B cell (primary cell): Measurements from ENCODE around the gene CENPP. TPM values are rescaled to one million over a fixed set of nuclear protein-coding genes. Genes with fewer than 3 reads are reported as not detected.

Experiments used
- ATAC-seq: fragments of 200-7000 bp; cut with Tn5 transposase; one replicate; pipeline ENCODE4 v1.10.0; 2021; ENCODE audit warnings: low read depth, mild to moderate bottlenecking, moderate number of reproducible peaks, moderate library complexity
- CTCF ChIA-PET: fragments of 350-600 bp; sonication (Branson Sonifier 250); formaldehyde crosslinking; loops from one replicate; lab custom pipeline; 2021; ENCODE audit warnings: antibody characterized with exemption, inconsistent platforms; lab: Charles Lee
- POLR2A ChIA-PET: fragments of 350-600 bp; sonication (Branson Sonifier 250); formaldehyde crosslinking; loops from one replicate; lab custom pipeline; 2021; ENCODE audit warnings: antibody characterized with exemption; lab: Charles Lee
- DNase-seq: peaks from one replicate; pipeline ENCODE4 v3.0.0; 2013
- H2AFZ ChIP-seq: 2 replicates; pipeline ENCODE4 v1.6.1; 2012; ENCODE audit warnings: mild to moderate bottlenecking, low read depth, low read length; ENCODE audit not compliant: insufficient read depth, poor library complexity, severe bottlenecking
- H3K27ac ChIP-seq, 2 donors: 1 replicate in 1 of 2; 2 replicates in 1 of 2; pipeline ENCODE4 v1.5.1; 2012 to 2013; ENCODE audit warnings: low read length in 2 of 2, mild to moderate bottlenecking in 2 of 2, moderate library complexity in 1 of 2
- H3K27me3 ChIP-seq, 4 experiments: fragments of 200-600 bp in 1 of 4; sonication (generic) in 1 of 4; replicated peaks in 1 of 4; 1 replicate in 2 of 4; 2 replicates in 2 of 4; pipeline versions ENCODE4 v1.6.1 to v1.7.0; 2013 to 2016; ENCODE audit warnings: low read length in 3 of 4, mild to moderate bottlenecking in 2 of 4, mixed read lengths in 1 of 4, moderate library complexity in 1 of 4; ENCODE audit not compliant: insufficient read depth in 4 of 4, control insufficient read depth in 3 of 4; ENCODE audit errors: control extremely low read depth in 1 of 4
- H3K36me3 ChIP-seq, 2 experiments: replicated peaks in 1 of 2; 1 replicate in 1 of 2; 2 replicates in 1 of 2; pipeline versions ENCODE4 v1.6.1 to v1.7.1; 2013; ENCODE audit warnings: low read length in 1 of 2; ENCODE audit not compliant: insufficient read depth in 2 of 2, control insufficient read depth in 1 of 2; ENCODE audit errors: control extremely low read depth in 1 of 2, extremely low read depth in 1 of 2
- H3K4me1 ChIP-seq, 2 donors: fragments of 200-600 bp in 1 of 2; sonication (generic) in 1 of 2; 1 replicate in 1 of 2; 2 replicates in 1 of 2; pipeline versions ENCODE4 v1.5.1 to v1.6.1; 2013 to 2017; ENCODE audit warnings: low read length in 2 of 2; ENCODE audit not compliant: control insufficient read depth in 2 of 2, insufficient read depth in 2 of 2
- H3K4me2 ChIP-seq: replicated peaks from 2 replicates; pipeline ENCODE3; 2012; ENCODE audit warnings: mild to moderate bottlenecking, low read depth, low read length; ENCODE audit not compliant: poor library complexity, severe bottlenecking
- H3K4me3 ChIP-seq, 5 experiments: fragments of 200-600 bp in 1 of 5; sonication (generic) in 1 of 5; 1 replicate in 3 of 5; 2 replicates in 2 of 5; pipeline versions ENCODE4 v1.5.1 to v1.7.0; 2011 to 2016; ENCODE audit warnings: low read length in 4 of 5, mild to moderate bottlenecking in 4 of 5, low read depth in 2 of 5, control low read depth in 1 of 5, moderate library complexity in 1 of 5; ENCODE audit not compliant: insufficient read depth in 1 of 5; ENCODE audit errors: control extremely low read depth in 1 of 5, extremely low read depth in 1 of 5
- H3K79me2 ChIP-seq: fragments of 200-600 bp; sonication (generic); one replicate; pipeline ENCODE4 v1.6.0; 2016; ENCODE audit warnings: low read length; ENCODE audit not compliant: control insufficient read depth, insufficient read depth
- H3K9ac ChIP-seq: fragments of 200-600 bp; sonication (generic); 2 replicates; pipeline ENCODE4 v1.6.1; 2017; ENCODE audit warnings: mild to moderate bottlenecking, low read length, moderate library complexity
- H3K9me3 ChIP-seq, 3 donors: one replicate each; pipeline versions ENCODE4 v1.6.1 to v1.7.1; 2013; ENCODE audit warnings: low read length in 2 of 3; ENCODE audit not compliant: control insufficient read depth in 2 of 3, insufficient read depth in 1 of 3; ENCODE audit errors: control extremely low read depth in 1 of 3
- H4K20me1 ChIP-seq: 2 replicates; pipeline ENCODE4 v1.6.0; 2012; ENCODE audit warnings: mild to moderate bottlenecking, low read length; ENCODE audit not compliant: insufficient read depth, control insufficient read depth, poor library complexity, severe bottlenecking
- H3K27ac Mint-ChIP-seq: one replicate; pipeline ENCODE4 v1.8.0; 2021; ENCODE audit warnings: mixed read lengths
- H3K27me3 Mint-ChIP-seq: one replicate; pipeline ENCODE4 v1.8.0; 2021; ENCODE audit warnings: mixed read lengths
- H3K4me1 Mint-ChIP-seq: one replicate; pipeline ENCODE4 v1.8.0; 2021; ENCODE audit warnings: mixed read lengths
- H3K4me3 Mint-ChIP-seq: one replicate; pipeline ENCODE4 v1.8.0; 2021; ENCODE audit warnings: mixed read lengths
- H3K9me3 Mint-ChIP-seq: one replicate; pipeline ENCODE4 v1.8.0; 2022; ENCODE audit warnings: mixed read lengths; ENCODE audit not compliant: insufficient read depth
- CTCF ChIP-seq: fragments of 200-600 bp; IDR thresholded peaks from one replicate; pipeline ENCODE4 v1.8.0; 2022; ENCODE audit warnings: antibody characterized with exemption, mild to moderate bottlenecking
- EZH2 ChIP-seq: IDR thresholded peaks from 2 replicates; pipeline ENCODE4 v1.6.1; 2012; ENCODE audit warnings: borderline replicate concordance, low read depth, mild to moderate bottlenecking, moderate library complexity, low read length; ENCODE audit not compliant: insufficient read depth, poor library complexity, severe bottlenecking
- WGBS: methylation state at CpG from one replicate; pipeline ENCODE4 v1.1.5; 2013; ENCODE audit warnings: missing lambda C conversion rate; ENCODE audit not compliant: insufficient coverage; 5-methylcytosine and 5-hydroxymethylcytosine counted together
- intact Hi-C: fragments of 100-400 bp; cut with micrococcal nuclease; formaldehyde crosslinking; loops from one replicate; pipeline ENCODE4 v1.10.0; 2022
- polyA plus RNA-seq: library from polyadenylated mRNA; depleted of rRNA; stranded (reverse); fragments of >200 nt; gene quantifications from 2 replicates; pipeline ENCODE4 v1.2.3, GENCODE V29; 2012
- total RNA-seq, 2 donors: library from RNA; stranded (reverse); fragments of 120-200 nt in 1 of 2; gene quantifications; 1 replicate in 1 of 2; 2 replicates in 1 of 2; pipeline versions ENCODE4 v1.2.3 to v1.2.4, GENCODE V29; 2013 to 2022

Gene CENPP
- total and polyA plus RNA-seq, 2 donors (not counting 1 experiment from before 2014, with no cell fraction given) = 1.4 to 6.2 TPM

- Histone ChIP-seq H3K27me3 (no peaks in the 10 kb centered on the region), H3K4me2 (no peak overlapping the region), H3K79me2 (no peaks in the 10 kb centered on the region), H3K9me3 (no peaks in the 10 kb centered on the region), H3K36me3 (no peaks in the 10 kb centered on the region), H3K4me3 (no peak overlapping the region), H3K4me1 (no peaks in the 10 kb centered on the region), H3K9ac (no peak overlapping the region), H4K20me1 (no peaks in the 10 kb centered on the region), H2AFZ (no peak overlapping the region), H3K27ac (no peak overlapping the region)
- no CpG with 5 or more reads among the region's 3 CpGs for WGBS
- CTCF ChIA-PET = no interaction called here
- POLR2A ChIA-PET = no interaction called here
- Mint-ChIP-seq H3K27ac (no peak overlapping the region), H3K27me3 (no peaks in the 10 kb centered on the region), H3K9me3 (no peaks in the 10 kb centered on the region), H3K4me3 (no peak overlapping the region), H3K4me1 (peaks cover 2% of the 10 kb centered on the region)
- ATAC-seq = no peak
- intact Hi-C loops = no loop called here
- DNase-seq = no peak
- TF ChIP-seq EZH2 = no peak
- TF ChIP-seq CTCF = no peak
Observed at GRCh38 chr9:92484563-92484962, 158.8 kb downstream of the CENPP start.

- CTCF ChIA-PET = interaction anchor here (0.7 kb wide), 1 partner anchor 38 kb away, joined by 4 read pairs; no protein-coding TSS in a partner anchor
- POLR2A ChIA-PET = no interaction called here
- TF ChIP-seq EZH2 (no peak), CTCF (no peak)
- Histone ChIP-seq H4K20me1 (no peaks in the 10 kb centered on the region), H3K4me1 (no peaks in the 10 kb centered on the region), H3K9ac (no peak overlapping the region), H3K4me3 (no peak overlapping the region), H3K27me3 (no peaks in the 10 kb centered on the region), H3K36me3 (no peaks in the 10 kb centered on the region), H2AFZ (no peak overlapping the region), H3K27ac (no peak overlapping the region), H3K4me2 (no peak overlapping the region), H3K9me3 (no peaks in the 10 kb centered on the region), H3K79me2 (no peaks in the 10 kb centered on the region)
- H3K4me3 Mint-ChIP-seq = no peak overlapping the region
- H3K9me3 Mint-ChIP-seq = no peaks in the 10 kb centered on the region
- intact Hi-C loops = no loop called here
- 88% methylated on average over 1 of the region's 3 CpGs for WGBS
- no peaks in the 10 kb centered on the region for H3K27me3 Mint-ChIP-seq
- no peak overlapping the region for H3K27ac Mint-ChIP-seq
- ATAC-seq = no peak
- no peaks in the 10 kb centered on the region for H3K4me1 Mint-ChIP-seq
- DNase-seq = no peak
Observed at GRCh38 chr9:92486371-92486770, 160.6 kb downstream of the CENPP start.
